ENCODE data around the gene ATAD3B.
A peak's percentile ranks its signal among the peaks of the same experiment; 100 is the strongest.

Gene ATAD3B

DNA sequence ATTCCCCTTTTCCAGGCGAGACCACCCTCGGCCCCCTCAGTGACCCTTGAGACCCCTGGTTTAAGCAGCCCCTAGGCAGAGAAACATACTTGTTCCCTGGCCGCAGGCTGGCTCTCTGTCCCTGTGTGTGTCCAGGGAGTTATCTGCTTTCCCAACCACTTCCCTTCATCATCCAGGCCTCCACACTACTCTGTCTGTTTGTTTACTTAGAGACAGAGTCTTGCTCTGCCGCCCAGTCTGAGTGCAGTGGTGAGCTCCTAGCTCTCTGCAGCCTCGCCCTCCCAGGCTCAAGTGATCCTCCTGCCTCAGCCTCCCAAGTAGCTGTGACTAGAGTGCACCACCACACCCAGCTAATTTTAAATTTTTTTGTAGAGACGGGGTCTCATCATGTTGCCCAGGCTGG is 41.9 kb upstream of the ATAD3B start:
- H3K4me1 ChIP-seq (ENCODE audit: control insufficient read depth in 1 of 2, insufficient read depth in 2 of 2, low read length in 2 of 2) = peaks cover 55 to 60% of the 10 kb centered on the region in 2 experiments
- no peak overlapping the region for H4K12ac ChIP-seq (ENCODE audit: low read depth, low read length)
- H4K8ac ChIP-seq (ENCODE audit: low read depth, low read length) = no peak overlapping the region
- H2AFZ ChIP-seq (ENCODE audit: insufficient read depth, low read length, poor library complexity) = no peak overlapping the region
- peak in 1 of 2 donors; percentile 73 for DNase-seq
- no peak overlapping the region for H2BK12ac ChIP-seq (ENCODE audit: low read length)
- WGBS (ENCODE audit: extremely low coverage, insufficient coverage, insufficient read length) = no CpG with 5 or more reads among the region's 6 CpGs
- no peak overlapping the region for H3K14ac ChIP-seq (ENCODE audit: low read length)
- no peak overlapping the region for H3K4ac ChIP-seq (ENCODE audit: low read depth, low read length)
- H3K79me1 ChIP-seq (ENCODE audit: low read length) = peaks cover 50% of the 10 kb centered on the region
- H4K91ac ChIP-seq (ENCODE audit: low read depth, low read length) = peak overlapping the region; percentile 6
- H3K27ac ChIP-seq (ENCODE audit: low read depth, low read length) = peak overlapping the region; percentile 99
- H3K9ac ChIP-seq (ENCODE audit: low read length) = no peak overlapping the region
- H3K4me3 ChIP-seq (ENCODE audit: low read depth, low read length) = no peak overlapping the region
- no peaks in the 10 kb centered on the region for H3K9me3 ChIP-seq (ENCODE audit: insufficient read depth, low read depth, low read length)
- H3K79me2 ChIP-seq (ENCODE audit: control insufficient read depth, insufficient read depth, low read length, poor library complexity) = peaks cover 24% of the 10 kb centered on the region
- H3K36me3 ChIP-seq (ENCODE audit: control insufficient read depth in 1 of 2, insufficient read depth in 2 of 2, low read length in 2 of 2) = no peaks in the 10 kb centered on the region
- no peak overlapping the region for H2BK120ac ChIP-seq (ENCODE audit: insufficient read depth, low read length, poor library complexity)
- H3K23ac ChIP-seq (ENCODE audit: low read length) = no peak overlapping the region
- no peak overlapping the region for H2BK5ac ChIP-seq (ENCODE audit: low read depth, low read length, poor library complexity)
- no peak overlapping the region for H3K4me2 ChIP-seq (ENCODE audit: low read length)
- H2AK5ac ChIP-seq (ENCODE audit: low read length) = no peak overlapping the region
- H3K18ac ChIP-seq (ENCODE audit: low read length) = no peak overlapping the region
- H3K27me3 ChIP-seq (ENCODE audit: insufficient read depth, low read length) = no peaks in the 10 kb centered on the region

DNA sequence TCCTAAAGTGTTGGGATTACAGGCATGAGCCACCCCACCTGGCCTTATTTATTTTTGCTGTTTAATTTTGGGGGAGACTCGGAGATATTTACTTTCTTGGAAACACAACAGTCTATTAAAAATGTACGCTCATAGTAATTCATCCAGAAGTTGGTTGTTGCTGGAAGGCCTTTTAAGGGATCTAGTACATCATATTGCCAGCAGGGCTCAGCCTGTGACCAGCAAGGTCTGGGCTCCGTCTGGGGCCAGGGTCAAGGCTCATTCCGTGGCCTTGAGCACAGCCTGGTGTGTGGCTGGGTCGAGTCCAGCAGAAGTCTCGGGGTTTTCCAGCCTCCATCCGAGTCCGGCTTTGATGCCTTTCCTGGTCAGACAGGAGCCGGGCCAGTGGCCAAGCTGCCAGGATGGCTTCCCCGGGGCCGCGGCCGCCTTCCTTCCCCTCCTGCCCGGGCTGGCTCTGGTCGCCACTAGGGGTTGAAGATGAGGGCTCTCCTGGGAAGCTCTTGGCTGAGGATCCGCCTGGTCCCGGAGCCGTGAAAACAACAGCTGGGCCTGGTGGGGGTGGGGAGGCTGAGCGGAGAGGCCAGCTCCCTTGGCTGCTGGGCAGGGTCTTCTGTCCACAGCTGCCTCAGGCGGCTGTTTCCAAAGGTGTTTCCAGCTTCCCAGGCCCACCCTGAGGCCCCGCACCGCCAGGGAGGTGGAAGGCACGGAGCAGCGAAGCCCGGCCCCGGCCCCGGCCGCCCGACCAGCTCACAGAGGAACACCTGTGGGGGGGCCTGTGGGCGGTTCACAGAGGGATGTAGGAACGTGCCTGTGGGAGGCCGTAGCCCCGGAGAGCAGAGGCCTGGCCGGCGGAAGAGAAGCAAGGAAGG is 41.2 kb upstream of the ATAD3B start:
- Histone ChIP-seq H4K8ac (ENCODE audit: low read depth, low read length) (peak overlapping the region; percentile 84), H4K91ac (ENCODE audit: low read depth, low read length) (peak overlapping the region; percentile 99), H4K12ac (ENCODE audit: low read depth, low read length) (no peak overlapping the region), H2BK12ac (ENCODE audit: low read length) (peak overlapping the region; percentile 90), H3K79me1 (ENCODE audit: low read length) (peaks cover 56% of the 10 kb centered on the region), H3K27me3 (ENCODE audit: insufficient read depth, low read length) (no peaks in the 10 kb centered on the region), H3K27ac (ENCODE audit: low read depth, low read length) (peak overlapping the region; percentile 99), H2AK5ac (ENCODE audit: low read length) (peak overlapping the region; percentile 88), H2AFZ (ENCODE audit: insufficient read depth, low read length, poor library complexity) (peak overlapping the region; percentile 23), H3K4me2 (ENCODE audit: low read length) (no peak overlapping the region), H3K9ac (ENCODE audit: low read length) (no peak overlapping the region), H3K14ac (ENCODE audit: low read length) (peak overlapping the region; percentile 83), H3K36me3 (ENCODE audit: control insufficient read depth in 1 of 2, insufficient read depth in 2 of 2, low read length in 2 of 2) (no peaks in the 10 kb centered on the region), H3K18ac (ENCODE audit: low read length) (peak overlapping the region; percentile 71), H3K4me1 (ENCODE audit: control insufficient read depth in 1 of 2, insufficient read depth in 2 of 2, low read length in 2 of 2) (peaks cover 60 to 66% of the 10 kb centered on the region in 2 experiments), H3K23ac (ENCODE audit: low read length) (no peak overlapping the region), H3K9me3 (ENCODE audit: insufficient read depth, low read depth, low read length) (peaks cover 2% of the 10 kb centered on the region), H3K79me2 (ENCODE audit: control insufficient read depth, insufficient read depth, low read length, poor library complexity) (peaks cover 27% of the 10 kb centered on the region), H2BK120ac (ENCODE audit: insufficient read depth, low read length, poor library complexity) (peak overlapping the region; percentile 6), H3K4ac (ENCODE audit: low read depth, low read length) (peak overlapping the region; percentile 53), H3K4me3 (ENCODE audit: low read depth, low read length) (no peak overlapping the region), H2BK5ac (ENCODE audit: low read depth, low read length, poor library complexity) (peak overlapping the region; percentile 88)
- peak; percentile 84 to 89 for DNase-seq
- WGBS (ENCODE audit: extremely low coverage, insufficient coverage, insufficient read length) = no CpG with 5 or more reads among the region's 35 CpGs

DNA sequence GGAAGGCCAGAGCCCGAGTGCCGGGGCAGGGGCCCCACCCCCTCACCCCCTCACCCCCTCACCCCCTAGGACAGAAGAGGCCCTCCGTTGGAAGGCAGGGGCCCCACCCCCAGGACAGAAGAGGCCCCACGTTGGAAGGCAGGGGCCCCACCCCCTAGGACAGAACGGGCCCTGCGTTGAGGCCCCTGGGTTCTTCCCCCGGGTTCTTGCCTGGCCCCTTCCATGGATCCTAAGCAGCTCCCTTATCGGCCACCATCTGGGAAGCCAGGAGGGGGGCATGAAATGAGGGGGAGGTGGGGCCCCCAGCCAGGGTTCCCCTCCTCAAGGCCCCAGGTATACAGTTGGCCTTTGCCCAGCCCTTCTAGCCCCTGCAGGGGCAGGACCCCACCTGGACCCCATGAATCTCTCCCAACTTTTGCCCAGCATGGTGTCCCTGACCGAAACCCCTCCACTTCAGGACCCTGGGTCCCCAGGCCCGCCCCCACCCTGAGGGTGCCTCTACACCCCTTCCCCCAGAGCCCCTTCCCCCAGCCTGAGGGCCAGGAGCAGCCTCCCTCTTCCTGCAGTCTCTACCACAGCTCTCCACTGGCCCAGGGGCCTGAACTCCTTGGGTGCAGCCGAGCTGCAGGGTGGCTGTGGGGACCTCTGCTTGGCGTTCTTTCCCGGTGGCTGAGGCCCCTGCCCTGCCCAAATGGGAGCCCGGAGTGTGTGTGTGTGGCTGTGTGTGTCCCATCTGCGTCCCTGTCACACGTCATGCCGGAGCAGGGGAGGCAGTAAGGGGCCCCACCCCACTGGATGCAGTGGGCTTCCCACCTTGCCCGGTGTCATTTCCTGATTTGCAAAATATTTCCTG is 40.3 kb upstream of the ATAD3B start:
- Histone ChIP-seq H2BK12ac (ENCODE audit: low read length) (peak overlapping the region; percentile 98), H4K91ac (ENCODE audit: low read depth, low read length) (peak overlapping the region; percentile 99), H3K9ac (ENCODE audit: low read length) (no peak overlapping the region), H2AFZ (ENCODE audit: insufficient read depth, low read length, poor library complexity) (peak overlapping the region; percentile 50), H3K4ac (ENCODE audit: low read depth, low read length) (peak overlapping the region; percentile 95), H3K79me1 (ENCODE audit: low read length) (peaks cover 61% of the 10 kb centered on the region), H2AK5ac (ENCODE audit: low read length) (peak overlapping the region; percentile 100), H3K23ac (ENCODE audit: low read length) (no peak overlapping the region), H3K14ac (ENCODE audit: low read length) (peak overlapping the region; percentile 98), H4K8ac (ENCODE audit: low read depth, low read length) (peak overlapping the region; percentile 93), H3K79me2 (ENCODE audit: control insufficient read depth, insufficient read depth, low read length, poor library complexity) (peaks cover 31% of the 10 kb centered on the region), H3K27ac (ENCODE audit: low read depth, low read length) (peak overlapping the region; percentile 99), H2BK5ac (ENCODE audit: low read depth, low read length, poor library complexity) (peak overlapping the region; percentile 97), H4K12ac (ENCODE audit: low read depth, low read length) (peak overlapping the region; percentile 91), H2BK120ac (ENCODE audit: insufficient read depth, low read length, poor library complexity) (peak overlapping the region; percentile 99), H3K9me3 (ENCODE audit: insufficient read depth, low read depth, low read length) (peaks cover 2% of the 10 kb centered on the region), H3K4me2 (ENCODE audit: low read length) (peak overlapping the region; percentile 9), H3K4me3 (ENCODE audit: low read depth, low read length) (no peak overlapping the region), H3K4me1 (ENCODE audit: control insufficient read depth in 1 of 2, insufficient read depth in 2 of 2, low read length in 2 of 2) (peaks cover 57 to 63% of the 10 kb centered on the region in 2 experiments), H3K18ac (ENCODE audit: low read length) (peak overlapping the region; percentile 93), H3K36me3 (ENCODE audit: control insufficient read depth in 1 of 2, insufficient read depth in 2 of 2, low read length in 2 of 2) (no peaks in the 10 kb centered on the region), H3K27me3 (ENCODE audit: insufficient read depth, low read length) (no peaks in the 10 kb centered on the region)
- WGBS (ENCODE audit: extremely low coverage, insufficient coverage, insufficient read length) = no CpG with 5 or more reads among the region's 18 CpGs
- peak; percentile 46 to 52 for DNase-seq

DNA sequence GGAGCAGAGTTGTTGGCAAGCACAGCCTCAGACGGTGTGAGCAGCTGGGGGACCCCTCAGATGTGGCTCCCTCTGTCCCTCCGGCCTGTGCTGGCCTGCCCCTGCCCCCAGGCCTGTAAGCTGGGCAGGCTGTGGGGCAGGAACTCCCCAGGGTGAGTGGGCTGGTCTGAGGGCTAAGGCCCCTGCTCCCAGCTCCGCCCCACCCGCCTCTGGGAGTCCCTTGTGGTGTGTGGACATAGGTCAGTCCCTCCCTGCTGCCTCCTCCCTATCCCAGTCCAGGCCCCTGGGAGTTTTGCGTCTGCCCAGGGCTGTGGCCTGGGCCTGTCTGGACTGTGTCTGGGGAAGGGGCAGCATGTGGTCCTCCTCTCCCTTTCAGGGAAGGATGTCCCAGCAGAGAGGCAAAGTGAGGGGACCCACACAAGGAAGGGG is 39.7 kb upstream of the ATAD3B start:
- H3K79me1 ChIP-seq (ENCODE audit: low read length) = peaks cover 62% of the 10 kb centered on the region
- no CpG with 5 or more reads among the region's 5 CpGs for WGBS (ENCODE audit: extremely low coverage, insufficient coverage, insufficient read length)
- peak overlapping the region; percentile 50 for H2AFZ ChIP-seq (ENCODE audit: insufficient read depth, low read length, poor library complexity)

More for the DNA sequence above, 39.7 kb upstream of the ATAD3B start:
- H3K4me3 ChIP-seq (ENCODE audit: low read depth, low read length) = no peak overlapping the region
- H3K36me3 ChIP-seq (ENCODE audit: control insufficient read depth in 1 of 2, insufficient read depth in 2 of 2, low read length in 2 of 2) = no peaks in the 10 kb centered on the region
- peak; percentile 95 to 96 for DNase-seq
- H3K18ac ChIP-seq (ENCODE audit: low read length) = peak overlapping the region; percentile 93
- H3K23ac ChIP-seq (ENCODE audit: low read length) = no peak overlapping the region
- H3K14ac ChIP-seq (ENCODE audit: low read length) = peak overlapping the region; percentile 98
- no peak overlapping the region for H3K9ac ChIP-seq (ENCODE audit: low read length)
- H3K79me2 ChIP-seq (ENCODE audit: control insufficient read depth, insufficient read depth, low read length, poor library complexity) = peaks cover 35% of the 10 kb centered on the region
- H2BK12ac ChIP-seq (ENCODE audit: low read length) = peak overlapping the region; percentile 98
- peaks cover 2% of the 10 kb centered on the region for H3K9me3 ChIP-seq (ENCODE audit: insufficient read depth, low read depth, low read length)
- peak overlapping the region; percentile 91 for H4K12ac ChIP-seq (ENCODE audit: low read depth, low read length)
- H3K4me1 ChIP-seq (ENCODE audit: control insufficient read depth in 1 of 2, insufficient read depth in 2 of 2, low read length in 2 of 2) = peaks cover 63 to 66% of the 10 kb centered on the region in 2 experiments
- H2BK5ac ChIP-seq (ENCODE audit: low read depth, low read length, poor library complexity) = peak overlapping the region; percentile 97
- peak overlapping the region; percentile 93 for H4K8ac ChIP-seq (ENCODE audit: low read depth, low read length)
- peak overlapping the region; percentile 99 for H2BK120ac ChIP-seq (ENCODE audit: insufficient read depth, low read length, poor library complexity)
- H3K4me2 ChIP-seq (ENCODE audit: low read length) = peak overlapping the region; percentile 9
- H3K27me3 ChIP-seq (ENCODE audit: insufficient read depth, low read length) = no peaks in the 10 kb centered on the region
- H4K91ac ChIP-seq (ENCODE audit: low read depth, low read length) = peak overlapping the region; percentile 99
- H2AK5ac ChIP-seq (ENCODE audit: low read length) = peak overlapping the region; percentile 100
- H3K27ac ChIP-seq (ENCODE audit: low read depth, low read length) = peak overlapping the region; percentile 99
- peak overlapping the region; percentile 95 for H3K4ac ChIP-seq (ENCODE audit: low read depth, low read length)

Measured in trophoblast cell (in vitro differentiated cells and primary cell).